HepG2 (cell line): ENCODE data around the gene AHR. TPM values are rescaled to one million over a fixed set of nuclear protein-coding genes. Genes with fewer than 3 reads are reported as not detected.

ENCODE experiments used
- BCL6 ChIP-seq: IDR thresholded peaks from 2 replicates; pipeline ENCODE4 v1.6.1; 2016; ENCODE audit warnings: missing genetic modification reagents, missing compliant biosample characterization
- FOXA1 ChIP-seq, 2 experiments: fragments of 450-650 bp in 1 of 2; sonication (generic) in 1 of 2; formaldehyde crosslinking in 1 of 2; IDR thresholded peaks; 2 replicates each; pipeline versions ENCODE4 v1.4.0 to v1.6.1; 2016 to 2020; ENCODE audit warnings: missing genetic modification reagents in 1 of 2
- FOXA3 ChIP-seq: IDR thresholded peaks from 2 replicates; pipeline ENCODE4 v1.6.1; 2016; ENCODE audit warnings: missing genetic modification reagents, missing compliant biosample characterization
- FOXK1 ChIP-seq: sonication (generic); formaldehyde crosslinking; IDR thresholded peaks from 2 replicates; pipeline ENCODE4 v1.4.0; 2020; ENCODE audit warnings: low read depth, missing genetic modification reagents, borderline replicate concordance
- MTF1 ChIP-seq: sonication (generic); formaldehyde crosslinking; IDR thresholded peaks from 2 replicates; pipeline ENCODE4 v1.5.0; 2020; ENCODE audit warnings: missing genetic modification reagents
- MYNN ChIP-seq: sonication (generic); formaldehyde crosslinking; IDR thresholded peaks from 2 replicates; pipeline ENCODE4 v1.4.0; 2020; ENCODE audit warnings: mild to moderate bottlenecking, low read depth, missing genetic modification reagents
- NONO ChIP-seq, 2 experiments: fragments of 450-650 bp in 1 of 2; sonication (generic) in 1 of 2; formaldehyde crosslinking in 1 of 2; IDR thresholded peaks in 1 of 2; conservative IDR thresholded peaks in 1 of 2; 2 replicates each; pipeline versions ENCODE4 v1.6.1 to v1.8.0; 2017 to 2022; ENCODE audit warnings: mild to moderate bottlenecking in 1 of 2, missing genetic modification reagents in 1 of 2, moderate library complexity in 1 of 2
- NR1H2 ChIP-seq: sonication (generic); formaldehyde crosslinking; IDR thresholded peaks from 2 replicates; pipeline ENCODE4 v1.8.1; 2022; ENCODE audit warnings: low read depth, missing genetic modification reagents, borderline replicate concordance
- SNAPC2 ChIP-seq: sonication (generic); formaldehyde crosslinking; IDR thresholded peaks from 2 replicates; pipeline ENCODE4 v1.8.1; 2022; ENCODE audit warnings: mild to moderate bottlenecking, missing genetic modification reagents
- TCF7L2 ChIP-seq: IDR thresholded peaks from 2 replicates; pipeline ENCODE4 v1.6.1; 2011; ENCODE audit warnings: mild to moderate bottlenecking, low read depth, low read length, moderate library complexity
- ZKSCAN8 ChIP-seq: IDR thresholded peaks from 2 replicates; pipeline ENCODE4 v1.6.1; 2016; ENCODE audit warnings: borderline replicate concordance, missing genetic modification reagents, missing compliant biosample characterization
- ZNF33A ChIP-seq: sonication (generic); formaldehyde crosslinking; IDR thresholded peaks from 2 replicates; pipeline ENCODE4 v1.5.1; 2020; ENCODE audit warnings: missing genetic modification reagents, mild to moderate bottlenecking, moderate library complexity, borderline replicate concordance
- ZNF382 ChIP-seq: sonication (generic); formaldehyde crosslinking; IDR thresholded peaks from 2 replicates; pipeline ENCODE4 v1.5.0; 2020; ENCODE audit warnings: missing genetic modification reagents, mild to moderate bottlenecking, borderline replicate concordance
- ZNF530 ChIP-seq: sonication (generic); formaldehyde crosslinking; IDR thresholded peaks from 2 replicates; pipeline ENCODE4 v1.5.0; 2020; ENCODE audit warnings: low read depth, mild to moderate bottlenecking, missing genetic modification reagents
- ZNF614 ChIP-seq: IDR thresholded peaks from 2 replicates; pipeline ENCODE4 v1.6.1; 2018; ENCODE audit warnings: missing biosample characterization, missing genetic modification reagents, inconsistent platforms, borderline replicate concordance
- ZNF747 ChIP-seq: sonication (generic); formaldehyde crosslinking; IDR thresholded peaks from 2 replicates; pipeline ENCODE4 v1.8.1; 2023; ENCODE audit warnings: missing genetic modification reagents, mild to moderate bottlenecking, borderline replicate concordance
- ZNF83 ChIP-seq: sonication (generic); formaldehyde crosslinking; IDR thresholded peaks from 2 replicates; pipeline ENCODE4 v1.4.0; 2020; ENCODE audit warnings: missing genetic modification reagents, mild to moderate bottlenecking, borderline replicate concordance
- ZSCAN21 ChIP-seq: sonication (generic); formaldehyde crosslinking; IDR thresholded peaks from 2 replicates; pipeline ENCODE4 v1.8.0; 2022; ENCODE audit warnings: mild to moderate bottlenecking, missing genetic modification reagents, moderate library complexity, borderline replicate concordance
- polyA plus RNA-seq, 8 experiments: library from polyadenylated mRNA; depleted of rRNA in 3 of 8; stranded (reverse) in 7 of 8; unstranded in 1 of 8; fragments of >200 nt; fragmentation: Illumina TruSeq in 4 of 8; extraction: Trizol in 4 of 8; gene quantifications; 2 replicates each; pipeline versions ENCODE4 v1.2.1 to v1.2.3, GENCODE V29; 2011 to 2016; ENCODE audit warnings: low read depth in 4 of 8, missing spikeins in 1 of 8, mixed read lengths in 1 of 8; ENCODE audit not compliant: insufficient read depth in 1 of 8
- total RNA-seq, 5 experiments: library from RNA; depleted of rRNA; stranded (reverse); fragments of >200 nt; fragmentation: Illumina TruSeq; extraction: Trizol; gene quantifications; 2 replicates each; pipeline ENCODE4 v1.2.3, GENCODE V29; 2016; ENCODE audit warnings: low read depth in 1 of 5
- TF ChIP-seq, protein P1 (sequence below): fragments of 450-650 bp; IDR thresholded peaks from 2 replicates; pipeline ENCODE4 v1.6.1; 2017; ENCODE audit warnings: mild to moderate bottlenecking
- TF ChIP-seq, protein P2 (sequence below): sonication (generic); formaldehyde crosslinking; IDR thresholded peaks from 2 replicates; pipeline ENCODE4 v1.5.0; 2020; ENCODE audit warnings: mild to moderate bottlenecking, missing genetic modification reagents, moderate library complexity
- TF ChIP-seq, protein P3 (sequence below): sonication (generic); formaldehyde crosslinking; IDR thresholded peaks from 2 replicates; pipeline ENCODE4 v1.8.0; 2022; ENCODE audit warnings: mild to moderate bottlenecking, missing genetic modification reagents, moderate library complexity
- TF ChIP-seq, protein P4 (sequence below): sonication (generic); formaldehyde crosslinking; IDR thresholded peaks from 2 replicates; pipeline ENCODE4 v1.4.0; 2020; ENCODE audit warnings: mild to moderate bottlenecking, missing genetic modification reagents, borderline replicate concordance

AHR gene
- total and polyA plus RNA-seq, 2 of the 13 experiments (the other 11 are each of a cell fraction or from before 2014, with no cell fraction given): 9.0 to 31.3 TPM

DNA sequence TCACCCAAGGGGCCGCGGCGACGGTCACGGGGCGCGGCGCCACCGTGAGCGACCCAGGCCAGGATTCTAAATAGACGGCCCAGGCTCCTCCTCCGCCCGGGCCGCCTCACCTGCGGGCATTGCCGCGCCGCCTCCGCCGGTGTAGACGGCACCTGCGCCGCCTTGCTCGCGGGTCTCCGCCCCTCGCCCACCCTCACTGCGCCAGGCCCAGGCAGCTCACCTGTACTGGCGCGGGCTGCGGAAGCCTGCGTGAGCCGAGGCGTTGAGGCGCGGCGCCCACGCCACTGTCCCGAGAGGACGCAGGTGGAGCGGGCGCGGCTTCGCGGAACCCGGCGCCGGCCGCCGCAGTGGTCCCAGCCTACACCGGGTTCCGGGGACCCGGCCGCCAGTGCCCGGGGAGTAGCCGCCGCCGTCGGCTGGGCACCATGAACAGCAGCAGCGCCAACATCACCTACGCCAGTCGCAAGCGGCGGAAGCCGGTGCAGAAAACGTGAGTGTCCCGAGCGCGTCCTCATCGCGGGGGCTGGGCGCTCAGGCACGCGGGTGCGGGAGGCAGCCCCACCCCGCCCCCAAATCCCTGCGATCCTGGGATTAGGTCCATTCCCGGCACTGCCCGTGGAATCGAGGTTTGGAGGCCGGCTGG lies 509 bp downstream of the AHR start (continued):
- no peak for TF ChIP-seq FOXA1 (IDR thresholded peaks at IDR 0.05)
- TF ChIP-seq FOXA1 (CRISPR knock-in tag; IDR thresholded peaks at IDR 0.05): no peak
- 0 out of 2 replicates have a peak, but pooled peaks have one; percentile 60 for TF ChIP-seq ZNF747
- TF ChIP-seq, protein P1, sequence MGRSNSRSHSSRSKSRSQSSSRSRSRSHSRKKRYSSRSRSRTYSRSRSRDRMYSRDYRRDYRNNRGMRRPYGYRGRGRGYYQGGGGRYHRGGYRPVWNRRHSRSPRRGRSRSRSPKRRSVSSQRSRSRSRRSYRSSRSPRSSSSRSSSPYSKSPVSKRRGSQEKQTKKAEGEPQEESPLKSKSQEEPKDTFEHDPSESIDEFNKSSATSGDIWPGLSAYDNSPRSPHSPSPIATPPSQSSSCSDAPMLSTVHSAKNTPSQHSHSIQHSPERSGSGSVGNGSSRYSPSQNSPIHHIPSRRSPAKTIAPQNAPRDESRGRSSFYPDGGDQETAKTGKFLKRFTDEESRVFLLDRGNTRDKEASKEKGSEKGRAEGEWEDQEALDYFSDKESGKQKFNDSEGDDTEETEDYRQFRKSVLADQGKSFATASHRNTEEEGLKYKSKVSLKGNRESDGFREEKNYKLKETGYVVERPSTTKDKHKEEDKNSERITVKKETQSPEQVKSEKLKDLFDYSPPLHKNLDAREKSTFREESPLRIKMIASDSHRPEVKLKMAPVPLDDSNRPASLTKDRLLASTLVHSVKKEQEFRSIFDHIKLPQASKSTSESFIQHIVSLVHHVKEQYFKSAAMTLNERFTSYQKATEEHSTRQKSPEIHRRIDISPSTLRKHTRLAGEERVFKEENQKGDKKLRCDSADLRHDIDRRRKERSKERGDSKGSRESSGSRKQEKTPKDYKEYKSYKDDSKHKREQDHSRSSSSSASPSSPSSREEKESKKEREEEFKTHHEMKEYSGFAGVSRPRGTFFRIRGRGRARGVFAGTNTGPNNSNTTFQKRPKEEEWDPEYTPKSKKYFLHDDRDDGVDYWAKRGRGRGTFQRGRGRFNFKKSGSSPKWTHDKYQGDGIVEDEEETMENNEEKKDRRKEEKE: no peak
- peak; percentile 71; the same call in 1 of the 2 replicates for TF ChIP-seq MYNN
- TF ChIP-seq NR1H2 (CRISPR knock-in tag): peak; percentile 33; the same call in 1 of the 2 replicates
- TF ChIP-seq ZNF530: no peak
- TF ChIP-seq FOXK1: no peak
- no peak for TF ChIP-seq NONO (IDR thresholded peaks at IDR 0.05)
- peak; percentile 35; the same call in 1 of the 2 replicates for TF ChIP-seq NONO (CRISPR knock-in tag; conservative IDR thresholded peaks at IDR 0.05)
- TF ChIP-seq ZNF614 (CRISPR knock-in tag): no peak
- TF ChIP-seq, protein P2, sequence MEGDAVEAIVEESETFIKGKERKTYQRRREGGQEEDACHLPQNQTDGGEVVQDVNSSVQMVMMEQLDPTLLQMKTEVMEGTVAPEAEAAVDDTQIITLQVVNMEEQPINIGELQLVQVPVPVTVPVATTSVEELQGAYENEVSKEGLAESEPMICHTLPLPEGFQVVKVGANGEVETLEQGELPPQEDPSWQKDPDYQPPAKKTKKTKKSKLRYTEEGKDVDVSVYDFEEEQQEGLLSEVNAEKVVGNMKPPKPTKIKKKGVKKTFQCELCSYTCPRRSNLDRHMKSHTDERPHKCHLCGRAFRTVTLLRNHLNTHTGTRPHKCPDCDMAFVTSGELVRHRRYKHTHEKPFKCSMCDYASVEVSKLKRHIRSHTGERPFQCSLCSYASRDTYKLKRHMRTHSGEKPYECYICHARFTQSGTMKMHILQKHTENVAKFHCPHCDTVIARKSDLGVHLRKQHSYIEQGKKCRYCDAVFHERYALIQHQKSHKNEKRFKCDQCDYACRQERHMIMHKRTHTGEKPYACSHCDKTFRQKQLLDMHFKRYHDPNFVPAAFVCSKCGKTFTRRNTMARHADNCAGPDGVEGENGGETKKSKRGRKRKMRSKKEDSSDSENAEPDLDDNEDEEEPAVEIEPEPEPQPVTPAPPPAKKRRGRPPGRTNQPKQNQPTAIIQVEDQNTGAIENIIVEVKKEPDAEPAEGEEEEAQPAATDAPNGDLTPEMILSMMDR: 0 out of 2 replicates have a peak, but pooled peaks have one; percentile 1
- TF ChIP-seq ZKSCAN8 (CRISPR knock-in tag): no peak
- no peak for TF ChIP-seq MTF1 (CRISPR knock-in tag)
- peak; percentile 7; the same call in 1 of the 2 replicates for TF ChIP-seq FOXA3
- TF ChIP-seq, protein P3, sequence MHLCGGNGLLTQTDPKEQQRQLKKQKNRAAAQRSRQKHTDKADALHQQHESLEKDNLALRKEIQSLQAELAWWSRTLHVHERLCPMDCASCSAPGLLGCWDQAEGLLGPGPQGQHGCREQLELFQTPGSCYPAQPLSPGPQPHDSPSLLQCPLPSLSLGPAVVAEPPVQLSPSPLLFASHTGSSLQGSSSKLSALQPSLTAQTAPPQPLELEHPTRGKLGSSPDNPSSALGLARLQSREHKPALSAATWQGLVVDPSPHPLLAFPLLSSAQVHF (CRISPR knock-in tag): no peak
- 0 out of 2 replicates have a peak, but pooled peaks have one; percentile 6 for TF ChIP-seq ZNF83 (CRISPR knock-in tag)
- TF ChIP-seq TCF7L2: no peak
- TF ChIP-seq, protein P4, sequence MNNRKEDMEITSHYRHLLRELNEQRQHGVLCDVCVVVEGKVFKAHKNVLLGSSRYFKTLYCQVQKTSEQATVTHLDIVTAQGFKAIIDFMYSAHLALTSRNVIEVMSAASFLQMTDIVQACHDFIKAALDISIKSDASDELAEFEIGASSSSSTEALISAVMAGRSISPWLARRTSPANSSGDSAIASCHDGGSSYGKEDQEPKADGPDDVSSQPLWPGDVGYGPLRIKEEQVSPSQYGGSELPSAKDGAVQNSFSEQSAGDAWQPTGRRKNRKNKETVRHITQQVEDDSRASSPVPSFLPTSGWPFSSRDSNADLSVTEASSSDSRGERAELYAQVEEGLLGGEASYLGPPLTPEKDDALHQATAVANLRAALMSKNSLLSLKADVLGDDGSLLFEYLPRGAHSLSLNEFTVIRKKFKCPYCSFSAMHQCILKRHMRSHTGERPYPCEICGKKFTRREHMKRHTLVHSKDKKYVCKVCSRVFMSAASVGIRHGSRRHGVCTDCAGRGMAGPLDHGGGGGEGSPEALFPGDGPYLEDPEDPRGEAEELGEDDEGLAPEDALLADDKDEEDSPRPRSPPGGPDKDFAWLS (CRISPR knock-in tag): no peak
- no peak for TF ChIP-seq ZSCAN21
- TF ChIP-seq ZNF382 (CRISPR knock-in tag): no peak
- no peak for TF ChIP-seq ZNF33A (CRISPR knock-in tag)
- TF ChIP-seq SNAPC2 (CRISPR knock-in tag): no peak
- TF ChIP-seq BCL6: 0 out of 2 replicates have a peak, but pooled peaks have one; percentile 2
